ENCODE data around the gene AP1S1.

- TF ChIP-seq CTCF (IDR thresholded peaks at IDR 0.05; ENCODE audit: low read length) (no peak), EZH2phosphoT487 (IDR thresholded peaks at IDR 0.05; ENCODE audit: low read length) (no peak), EZH2 (optimal IDR thresholded peaks at IDR 0.05; ENCODE audit: low read depth, low read length) (no peak)
Observed at GRCh38 chr7:101206665-101207042, 52.4 kb downstream of the AP1S1 start.
